RPMI7951 (cell line): ENCODE measurements around the gene PANX1. TPM values are rescaled to one million over a fixed set of nuclear protein-coding genes. Genes with fewer than 3 reads are reported as not detected.
"Not testable (repeated sequence)": the region's sequence is repeated elsewhere in the genome, so short reads cannot be mapped to it uniquely, and the experiment has no call there.

Experiments used
- DNase-seq: peaks from one replicate; pipeline ENCODE4 v3.0.0-alpha.2; 2012; ENCODE audit warnings: low read depth
- total RNA-seq: library from RNA; depleted of rRNA; stranded (reverse); fragments of >200 nt; shearing (Covaris generic); gene quantifications from 2 replicates; pipeline ENCODE4 v1.2.3, GENCODE V29; 2014

The PANX1 gene
- total RNA-seq, 1 experiment from 2014 or later: 42.9 TPM

- DNase-seq: peak; percentile 59
These were observed 20.9 kb downstream of the PANX1 start for GRCh38 chr11:94149431-94150017.

GRCh38 chr11:94150056-94150455 is 21.4 kb downstream of the PANX1 start:
- no peak for DNase-seq

GRCh38 chr11:94150704-94151685 is 22.4 kb downstream of the PANX1 start:
- DNase-seq: no peak

GRCh38 chr11:94151903-94152677 is 23.4 kb downstream of the PANX1 start:
- DNase-seq: peak; percentile 87

GRCh38 chr11:94152678-94153065 is 24.0 kb downstream of the PANX1 start:
- DNase-seq: no peak

- no peak for DNase-seq
These were observed 24.7 kb downstream of the PANX1 start for GRCh38 chr11:94153320-94153719.

GRCh38 chr11:94154095-94154856 is 25.6 kb downstream of the PANX1 start:
- DNase-seq: no peak

GRCh38 chr11:94157339-94157738 is 28.7 kb downstream of the PANX1 start:
- DNase-seq: not testable (repeated sequence)

GRCh38 chr11:94168882-94169281 is 40.2 kb downstream of the PANX1 start:
- no peak for DNase-seq

GRCh38 chr11:94169516-94169915 is 40.9 kb downstream of the PANX1 start:
- DNase-seq: no peak

- DNase-seq: no peak
These were observed 41.4 kb downstream of the PANX1 start for GRCh38 chr11:94169930-94170545.

- DNase-seq: no peak
These were observed 42.3 kb downstream of the PANX1 start for GRCh38 chr11:94170953-94171352.

- DNase-seq: peak; percentile 41
These were observed 43.2 kb downstream of the PANX1 start for GRCh38 chr11:94171693-94172440.

- peak; percentile 76 for DNase-seq
These were observed 46.9 kb downstream of the PANX1 start for GRCh38 chr11:94175535-94175934.

- no peak for DNase-seq
These were observed 49.7 kb downstream of the PANX1 start for GRCh38 chr11:94178331-94178730.

- DNase-seq: no peak
These were observed 51.1 kb downstream of the PANX1 start for GRCh38 chr11:94179696-94180095.

- DNase-seq: no peak
These were observed 52.9 kb downstream of the PANX1 start for GRCh38 chr11:94181526-94181925.

- DNase-seq: no peak
These were observed 53.3 kb downstream of the PANX1 start for GRCh38 chr11:94181943-94182342.

- no peak for DNase-seq
These were observed 54.7 kb downstream of the PANX1 start for GRCh38 chr11:94183251-94183885.

- peak; percentile 29 for DNase-seq
These were observed 55.2 kb downstream of the PANX1 start for GRCh38 chr11:94183886-94184264.
